Activated B cell treated with CpG ODN at 0.5 μM for 24 hours (primary cell): Measurements from ENCODE around the gene SON. TPM values are rescaled to one million over a fixed set of nuclear protein-coding genes. Genes with fewer than 3 reads are reported as not detected.

Experiments
- ATAC-seq: fragments of 200-7000 bp; cut with Tn5 transposase; one replicate; pipeline ENCODE4 v1.10.0; 2021; ENCODE audit warnings: low read depth, mild to moderate bottlenecking, moderate library complexity
- CTCF ChIA-PET: fragments of 350-600 bp; sonication (Branson Sonifier 250); formaldehyde crosslinking; loops from one replicate; lab custom pipeline; 2021; ENCODE audit warnings: antibody characterized with exemption; lab: Charles Lee
- POLR2A ChIA-PET: fragments of 350-600 bp; sonication (Branson Sonifier 250); formaldehyde crosslinking; loops from one replicate; lab custom pipeline; 2021; ENCODE audit warnings: antibody characterized with exemption; lab: Charles Lee
- DNase-seq: peaks from one replicate; pipeline ENCODE4 v3.0.0; 2022
- H3K27ac Mint-ChIP-seq: one replicate; pipeline ENCODE4 v1.8.0; 2020; ENCODE audit warnings: mixed read lengths
- H3K27me3 Mint-ChIP-seq: one replicate; pipeline ENCODE4 v1.8.0; 2021; ENCODE audit warnings: mixed read lengths
- H3K36me3 Mint-ChIP-seq: one replicate; pipeline ENCODE4 v1.8.0; 2021; ENCODE audit warnings: low read depth, mixed read lengths
- H3K4me1 Mint-ChIP-seq: one replicate; pipeline ENCODE4 v1.8.0; 2021; ENCODE audit warnings: mixed read lengths
- H3K4me3 Mint-ChIP-seq: one replicate; pipeline ENCODE4 v1.8.0; 2020; ENCODE audit warnings: mild to moderate bottlenecking, mixed read lengths
- H3K9me3 Mint-ChIP-seq: one replicate; pipeline ENCODE4 v1.8.0; 2020; ENCODE audit warnings: mixed read lengths
- intact Hi-C: fragments of 100-400 bp; cut with micrococcal nuclease; formaldehyde crosslinking; loops from one replicate; pipeline ENCODE4 v1.15.1; 2024
- total RNA-seq: library from RNA; stranded (reverse); gene quantifications from 2 replicates; pipeline ENCODE4 v1.2.3, GENCODE V29; 2022
- TF ChIP-seq, protein P1 (sequence below): fragments of 200-600 bp; IDR thresholded peaks from one replicate; pipeline ENCODE4 v1.8.0; 2022; ENCODE audit warnings: antibody characterized with exemption, mild to moderate bottlenecking

The SON gene
- total RNA-seq, 1 donor from 2014 or later, result 474 TPM

DNA sequence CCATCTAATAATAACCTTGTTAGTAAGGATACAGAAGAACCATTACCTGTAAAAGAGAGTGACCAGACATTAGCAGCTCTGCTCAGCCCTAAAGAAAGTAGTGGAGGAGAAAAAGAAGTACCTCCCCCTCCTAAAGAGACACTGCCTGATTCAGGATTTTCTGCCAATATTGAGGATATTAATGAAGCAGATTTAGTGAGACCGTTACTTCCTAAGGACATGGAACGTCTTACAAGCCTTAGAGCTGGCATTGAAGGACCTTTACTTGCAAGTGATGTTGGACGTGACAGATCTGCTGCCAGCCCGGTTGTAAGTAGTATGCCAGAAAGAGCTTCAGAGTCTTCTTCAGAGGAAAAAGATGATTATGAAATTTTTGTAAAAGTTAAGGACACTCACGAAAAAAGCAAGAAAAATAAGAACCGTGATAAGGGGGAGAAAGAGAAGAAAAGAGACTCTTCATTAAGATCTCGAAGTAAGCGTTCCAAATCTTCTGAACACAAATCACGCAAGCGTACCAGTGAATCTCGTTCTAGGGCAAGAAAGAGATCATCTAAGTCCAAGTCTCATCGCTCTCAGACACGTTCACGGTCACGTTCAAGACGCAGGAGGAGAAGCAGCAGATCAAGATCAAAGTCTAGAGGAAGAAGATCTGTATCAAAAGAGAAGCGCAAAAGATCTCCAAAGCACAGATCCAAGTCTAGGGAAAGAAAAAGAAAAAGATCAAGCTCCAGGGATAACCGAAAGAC is 11.6 kb downstream of the SON start:
- peaks cover 19% of the 10 kb centered on the region for H3K4me1 Mint-ChIP-seq
- DNase-seq (no peak), ATAC-seq (no peak)
- intact Hi-C loops, result no loop called here
- ChIA-PET CTCF (interaction anchor here (1.6 kb wide), 1 partner anchor 51 kb away, joined by 6 read pairs; no protein-coding TSS in a partner anchor), POLR2A (interaction anchor here (1.7 kb wide), 1 partner anchor 11 kb away, joined by 6 read pairs; the partner anchor contains the start of gene SON)
- H3K27me3 Mint-ChIP-seq, result no peaks in the 10 kb centered on the region
- H3K36me3 Mint-ChIP-seq, result peaks cover 89% of the 10 kb centered on the region
- peaks cover 3% of the 10 kb centered on the region for H3K9me3 Mint-ChIP-seq
- H3K4me3 Mint-ChIP-seq, result no peak overlapping the region
- H3K27ac Mint-ChIP-seq, result no peak overlapping the region
- TF ChIP-seq, protein P1, sequence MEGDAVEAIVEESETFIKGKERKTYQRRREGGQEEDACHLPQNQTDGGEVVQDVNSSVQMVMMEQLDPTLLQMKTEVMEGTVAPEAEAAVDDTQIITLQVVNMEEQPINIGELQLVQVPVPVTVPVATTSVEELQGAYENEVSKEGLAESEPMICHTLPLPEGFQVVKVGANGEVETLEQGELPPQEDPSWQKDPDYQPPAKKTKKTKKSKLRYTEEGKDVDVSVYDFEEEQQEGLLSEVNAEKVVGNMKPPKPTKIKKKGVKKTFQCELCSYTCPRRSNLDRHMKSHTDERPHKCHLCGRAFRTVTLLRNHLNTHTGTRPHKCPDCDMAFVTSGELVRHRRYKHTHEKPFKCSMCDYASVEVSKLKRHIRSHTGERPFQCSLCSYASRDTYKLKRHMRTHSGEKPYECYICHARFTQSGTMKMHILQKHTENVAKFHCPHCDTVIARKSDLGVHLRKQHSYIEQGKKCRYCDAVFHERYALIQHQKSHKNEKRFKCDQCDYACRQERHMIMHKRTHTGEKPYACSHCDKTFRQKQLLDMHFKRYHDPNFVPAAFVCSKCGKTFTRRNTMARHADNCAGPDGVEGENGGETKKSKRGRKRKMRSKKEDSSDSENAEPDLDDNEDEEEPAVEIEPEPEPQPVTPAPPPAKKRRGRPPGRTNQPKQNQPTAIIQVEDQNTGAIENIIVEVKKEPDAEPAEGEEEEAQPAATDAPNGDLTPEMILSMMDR, result no peak

DNA sequence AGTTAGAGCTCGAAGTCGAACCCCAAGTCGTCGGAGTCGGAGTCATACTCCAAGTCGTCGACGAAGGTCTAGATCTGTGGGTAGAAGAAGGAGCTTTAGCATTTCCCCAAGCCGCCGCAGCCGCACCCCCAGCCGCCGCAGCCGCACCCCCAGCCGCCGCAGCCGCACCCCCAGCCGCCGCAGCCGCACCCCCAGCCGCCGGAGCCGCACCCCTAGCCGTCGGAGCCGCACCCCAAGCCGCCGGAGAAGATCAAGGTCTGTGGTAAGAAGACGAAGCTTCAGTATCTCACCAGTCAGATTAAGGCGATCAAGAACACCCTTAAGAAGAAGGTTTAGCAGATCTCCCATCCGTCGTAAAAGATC is 12.1 kb downstream of the SON start:
- ATAC-seq (no peak), DNase-seq (no peak)
- Mint-ChIP-seq H3K36me3 (peaks cover 89% of the 10 kb centered on the region), H3K4me1 (peaks cover 19% of the 10 kb centered on the region), H3K9me3 (peaks cover 3% of the 10 kb centered on the region), H3K27ac (no peak overlapping the region), H3K27me3 (no peaks in the 10 kb centered on the region), H3K4me3 (no peak overlapping the region)
- TF ChIP-seq, protein P1, result no peak
- intact Hi-C loops, result no loop called here
- ChIA-PET POLR2A (interaction anchor here (1.7 kb wide), 1 partner anchor 11 kb away, joined by 6 read pairs; the partner anchor contains the start of gene SON), CTCF (interaction anchor here (1.6 kb wide), 1 partner anchor 51 kb away, joined by 6 read pairs; no protein-coding TSS in a partner anchor)

DNA sequence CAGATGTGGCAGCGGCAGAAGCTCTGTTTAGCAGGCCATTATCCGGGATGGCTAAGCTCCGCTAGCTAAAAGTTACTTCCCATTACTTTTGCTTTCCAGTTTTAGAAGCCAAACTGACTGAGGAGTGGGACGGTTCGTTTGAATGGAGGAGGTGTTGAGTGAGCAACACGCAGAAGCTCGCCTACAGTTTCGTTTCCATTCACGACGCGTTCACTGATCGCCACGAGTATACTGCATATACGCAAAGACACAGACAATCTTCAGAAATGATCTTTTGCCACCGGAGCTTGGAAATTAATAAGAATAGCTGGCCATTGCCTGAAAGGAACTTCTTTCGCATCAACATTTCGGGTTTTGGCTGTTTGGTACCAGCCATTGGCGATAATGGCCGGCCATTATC is 14.6 kb downstream of the SON start:
- CTCF ChIA-PET, result interaction anchor here (1.0 to 1.4 kb wide), 2 partner anchors 49 to 368 kb away, joined by 3 read pairs; no protein-coding TSS in a partner anchor
- peaks cover 22% of the 10 kb centered on the region for H3K4me1 Mint-ChIP-seq
- H3K36me3 Mint-ChIP-seq, result peaks cover 93% of the 10 kb centered on the region
- DNase-seq, result no peak
- peaks cover under 1% of the 10 kb centered on the region for H3K9me3 Mint-ChIP-seq
- no peak overlapping the region for H3K27ac Mint-ChIP-seq
- POLR2A ChIA-PET, result interaction anchor here (0.6 kb wide), 1 partner anchor 14 kb away, joined by 4 read pairs; no protein-coding TSS in a partner anchor
- no peak for ATAC-seq
- no peaks in the 10 kb centered on the region for H3K27me3 Mint-ChIP-seq
- H3K4me3 Mint-ChIP-seq, result no peak overlapping the region
- intact Hi-C loops, result no loop called here
- TF ChIP-seq, protein P1, result no peak

DNA sequence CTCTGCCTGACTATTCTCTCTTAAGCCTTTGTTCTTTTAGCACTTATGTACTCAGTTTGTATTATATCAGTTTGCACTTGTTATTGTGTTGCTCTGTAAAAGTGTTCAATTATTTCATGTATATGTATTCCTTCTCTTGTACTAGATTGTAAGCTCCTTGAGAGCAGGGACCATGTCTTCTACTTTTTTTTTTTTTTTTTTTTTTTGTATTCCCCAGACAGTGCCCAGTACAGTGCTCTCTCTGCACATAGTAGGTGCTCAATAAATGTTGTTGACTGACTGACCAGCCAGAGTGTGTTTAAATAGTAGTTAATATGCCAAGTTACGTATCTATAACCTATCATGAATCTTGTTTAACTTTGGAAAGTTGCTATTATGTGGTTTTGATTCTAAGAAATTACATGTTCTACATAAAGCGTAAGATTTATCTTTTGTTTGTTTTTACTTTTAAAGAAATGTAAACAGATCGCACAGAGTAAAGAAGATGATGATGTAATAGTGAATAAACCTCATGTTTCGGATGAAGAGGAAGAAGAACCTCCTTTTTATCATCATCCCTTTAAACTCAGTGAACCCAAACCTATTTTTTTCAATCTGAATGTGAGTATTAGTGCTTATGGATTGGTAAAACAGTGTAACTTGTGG is 16.1 kb downstream of the SON start:
- TF ChIP-seq, protein P1, result no peak
- Mint-ChIP-seq H3K36me3 (peaks cover 91% of the 10 kb centered on the region), H3K9me3 (no peaks in the 10 kb centered on the region), H3K27ac (no peak overlapping the region), H3K27me3 (no peaks in the 10 kb centered on the region), H3K4me1 (peaks cover 22% of the 10 kb centered on the region), H3K4me3 (no peak overlapping the region)
- ChIA-PET POLR2A (no interaction called here), CTCF (no interaction called here)
- DNase-seq (no peak), ATAC-seq (no peak)
- intact Hi-C loops, result no loop called here

DNA sequence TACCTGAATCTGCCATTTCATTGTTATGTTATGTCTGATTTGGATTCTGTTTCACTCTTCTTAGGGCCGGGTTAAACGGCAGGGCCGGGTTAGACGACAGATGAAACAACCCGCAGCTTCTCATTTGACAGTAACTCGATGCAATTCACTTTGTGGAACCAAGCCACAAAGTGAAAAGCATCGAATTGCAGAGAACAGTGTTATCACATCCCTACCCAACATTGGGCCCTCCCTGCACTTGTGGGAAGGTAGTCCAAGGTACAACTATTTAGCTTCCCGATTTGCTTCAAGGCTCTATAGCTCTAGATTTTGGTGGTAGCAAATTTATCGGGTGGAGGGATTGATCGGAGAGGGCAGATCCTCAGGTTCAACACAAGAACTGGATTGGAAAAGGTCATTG is 17.0 kb downstream of the SON start:
- no peak for ATAC-seq
- Mint-ChIP-seq H3K36me3 (peaks cover 88% of the 10 kb centered on the region), H3K27me3 (no peaks in the 10 kb centered on the region), H3K27ac (no peak overlapping the region), H3K9me3 (no peaks in the 10 kb centered on the region), H3K4me1 (peaks cover 17% of the 10 kb centered on the region), H3K4me3 (no peak overlapping the region)
- TF ChIP-seq, protein P1, result no peak
- intact Hi-C loops, result no loop called here
- ChIA-PET CTCF (no interaction called here), POLR2A (interaction anchor here (0.9 kb wide), 1 partner anchor 15 kb away, joined by 3 read pairs; no protein-coding TSS in a partner anchor)
- no peak for DNase-seq
